Right ventricle myocardium superior (tissue), 1 donor: ENCODE measurements around the gene ELOVL6. TPM values are rescaled to one million over a fixed set of nuclear protein-coding genes. Genes with fewer than 3 reads are reported as not detected.

Experiments
- ATAC-seq: fragments of 200-7000 bp; cut with Tn5 transposase; one replicate; pipeline ENCODE4 v1.9.1; 2020; ENCODE audit warnings: mild to moderate bottlenecking; ENCODE audit not compliant: poor library complexity
- DNase-seq: peaks from one replicate; pipeline ENCODE4 v3.0.0-alpha.2; 2020
- intact Hi-C: fragments of 100-400 bp; cut with DNase I; formaldehyde crosslinking; loops from one replicate; pipeline ENCODE4 v1.11.2; 2022
- total RNA-seq: library from RNA; stranded (reverse); fragmentation: NEBNext Ultra II Directional; extraction: Animal tissue kit (Norgen Biotek cat#: 25700); gene quantifications from one replicate; pipeline ENCODE4 v1.2.1, GENCODE V29; 2021
- donor health status: DM: no; HTN: yes; CAD: no; lungs with severe emphysema.

The ELOVL6 gene
- total RNA-seq, 1 donor from 2014 or later, result 2.1 TPM

DNA sequence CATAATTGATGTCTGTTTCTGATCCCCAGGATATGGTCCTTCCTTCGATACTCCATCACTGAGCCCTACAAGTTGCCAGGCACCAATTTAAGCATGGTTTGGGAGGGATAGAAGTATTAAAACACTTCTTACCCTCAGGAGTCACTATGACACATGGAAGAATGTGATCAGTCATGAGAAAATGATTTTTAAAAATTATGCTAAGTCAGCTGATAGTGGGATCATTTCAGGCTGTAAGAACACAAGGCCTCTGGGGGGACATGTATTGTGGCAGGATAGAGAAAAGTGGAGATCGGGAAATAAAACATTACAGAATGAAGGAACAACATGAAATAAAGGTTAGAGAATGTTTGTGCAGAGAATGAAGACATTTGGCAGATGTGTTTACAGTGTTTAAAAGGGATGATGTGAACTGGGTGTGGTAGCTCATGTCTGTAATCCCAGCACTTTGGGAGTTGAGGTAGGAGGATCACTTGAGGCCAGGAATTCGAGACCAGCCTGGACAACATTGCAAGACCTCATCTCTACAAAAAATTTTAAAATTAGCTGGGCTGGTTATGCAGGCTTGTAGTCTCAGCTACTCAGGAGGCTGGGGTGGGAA, 64.0 kb downstream of the ELOVL6 start:
- DNase-seq (no peak), ATAC-seq (no peak)
- intact Hi-C loops, result no loop called here

DNA sequence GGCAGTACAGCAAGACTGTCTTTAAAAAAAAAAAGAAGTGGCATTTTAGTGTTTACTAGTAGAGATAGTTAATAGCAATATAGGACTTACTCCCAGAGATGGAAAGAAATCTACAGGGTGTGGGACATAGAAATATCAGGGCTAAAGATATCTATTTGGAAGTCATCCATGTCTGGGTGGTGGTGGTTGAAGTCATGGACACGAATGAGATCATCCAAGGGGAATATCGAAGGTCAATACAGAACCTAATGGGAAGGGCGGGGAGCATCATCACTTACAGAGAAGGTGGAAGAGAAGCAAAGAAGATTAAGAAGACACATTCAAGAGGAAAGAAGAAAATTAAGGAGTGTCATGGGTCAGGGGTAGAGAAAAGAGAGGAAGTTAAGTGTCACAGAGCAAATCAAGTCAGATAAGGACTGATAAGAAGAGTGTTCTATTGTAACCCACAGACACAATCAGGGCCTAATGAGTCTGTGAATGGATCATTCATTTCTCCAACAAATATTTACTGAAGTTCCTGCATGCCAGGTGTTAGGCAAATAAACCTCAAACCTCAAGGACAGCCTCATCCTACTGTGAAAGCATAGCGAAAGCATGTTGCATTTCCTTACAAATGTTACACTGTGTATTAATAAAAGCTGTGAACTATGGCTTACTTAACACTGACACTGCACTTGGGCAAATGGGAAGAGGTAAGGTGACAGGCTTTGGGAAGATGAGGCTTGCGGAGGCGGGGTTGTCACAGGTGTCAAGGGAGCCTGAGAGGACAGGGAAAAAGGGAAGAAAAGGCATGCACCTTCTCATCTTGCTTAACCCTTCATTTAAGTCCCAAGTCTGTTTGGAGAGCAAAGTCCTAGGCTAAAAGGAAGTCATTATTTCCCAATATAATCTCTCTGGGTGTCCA, 65.3 kb downstream of the ELOVL6 start:
- intact Hi-C loops, result no loop called here
- DNase-seq (no peak), ATAC-seq (no peak)

DNA sequence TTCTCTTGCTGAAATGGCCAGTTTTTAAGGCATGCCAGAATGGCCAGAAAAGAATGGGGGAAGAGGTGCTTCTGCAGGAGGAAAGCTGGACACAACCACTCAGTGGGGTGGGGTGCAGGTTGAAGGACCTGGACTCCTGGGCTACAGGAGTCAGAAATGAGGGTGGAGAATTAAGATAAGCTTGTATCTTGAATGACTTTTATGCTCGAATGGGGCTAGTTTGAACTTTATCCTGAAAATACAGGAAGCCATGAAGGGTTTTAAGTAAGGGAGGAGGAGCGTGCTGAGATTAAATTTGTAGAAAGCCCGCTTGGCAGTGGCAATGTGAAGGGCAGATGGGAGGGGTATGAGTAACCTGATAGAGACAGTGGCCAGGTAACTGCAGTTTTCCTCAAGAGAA, 66.5 kb downstream of the ELOVL6 start:
- DNase-seq (no peak), ATAC-seq (no peak)
- intact Hi-C loops, result no loop called here

DNA sequence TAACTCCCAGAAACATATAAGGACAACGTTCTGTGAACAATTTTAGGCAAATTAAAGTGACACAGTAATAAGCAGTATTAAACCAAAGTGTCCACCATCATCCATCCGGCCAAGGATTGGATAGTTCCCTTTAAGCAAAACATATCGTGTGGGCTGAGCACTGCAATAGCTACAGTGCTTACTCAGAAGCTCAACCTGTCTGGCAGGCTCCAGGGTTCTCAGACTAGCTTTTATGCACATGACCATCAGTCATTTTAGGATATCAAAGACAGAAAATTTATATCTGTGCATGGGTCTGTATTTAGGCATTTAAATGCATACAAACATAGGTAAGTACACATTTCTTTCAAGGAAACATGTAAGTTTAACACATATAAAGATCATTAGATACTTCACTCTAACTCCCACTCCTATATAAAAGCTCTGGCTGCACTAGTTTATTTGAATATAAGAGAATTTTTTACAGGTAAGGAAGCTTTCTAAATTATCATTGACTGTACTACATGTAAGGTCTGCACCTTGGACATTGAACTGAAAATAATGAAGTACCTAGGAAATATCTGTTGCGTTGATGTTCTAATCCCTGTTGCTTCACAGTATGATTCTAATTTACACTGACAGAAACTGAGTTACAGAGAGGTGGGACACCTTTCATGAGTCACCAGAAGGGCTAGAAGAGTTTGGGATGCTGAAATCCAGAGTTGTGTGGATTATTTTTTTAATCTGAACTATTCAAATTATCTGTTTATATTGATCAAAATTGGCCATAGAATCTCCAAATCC, 67.6 kb downstream of the ELOVL6 start:
- ATAC-seq, result no peak
- DNase-seq, result no peak
- intact Hi-C loops, result no loop called here

DNA sequence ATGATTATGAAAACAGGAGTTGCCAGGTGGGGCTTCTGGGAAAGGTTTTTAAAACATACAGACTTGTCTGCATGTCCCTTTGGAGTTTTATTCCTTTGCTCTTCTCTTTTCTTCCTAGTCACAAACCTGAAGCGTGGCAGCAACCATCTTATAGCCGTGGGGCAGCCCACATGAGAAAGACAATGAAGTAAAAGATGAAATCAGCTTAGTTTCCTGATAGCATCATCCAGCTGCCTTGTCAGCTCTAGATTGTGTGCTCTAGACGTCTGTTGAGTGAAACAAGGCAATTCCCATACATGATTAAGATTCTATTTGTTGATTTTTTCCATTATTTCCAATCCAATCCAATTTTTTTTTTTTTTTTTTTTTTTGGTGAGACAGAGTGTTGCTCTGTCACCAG, 68.9 kb downstream of the ELOVL6 start:
- intact Hi-C loops, result no loop called here
- ATAC-seq, result no peak
- no peak for DNase-seq

DNA sequence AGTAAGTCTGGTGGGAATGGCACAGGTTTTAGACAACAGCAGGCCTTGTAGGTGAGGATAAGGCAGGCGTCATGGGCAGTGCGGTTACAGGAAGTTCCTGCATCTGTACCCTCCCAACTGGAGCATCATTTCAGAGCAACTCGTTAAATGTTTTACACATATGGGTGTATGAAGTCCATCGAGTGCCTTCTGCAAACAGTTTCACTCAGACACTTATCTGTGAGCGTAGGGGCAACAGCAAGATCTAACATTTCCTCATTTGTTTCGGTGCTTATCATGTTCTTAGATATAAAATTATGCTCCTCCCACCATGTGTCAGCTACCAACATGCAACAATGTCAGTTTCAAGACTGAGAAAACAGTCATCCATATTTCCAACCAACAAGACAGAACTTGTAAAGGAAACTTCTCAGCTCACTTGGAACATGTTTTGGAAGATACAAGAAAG, 69.9 kb downstream of the ELOVL6 start:
- DNase-seq (no peak), ATAC-seq (no peak)
- intact Hi-C loops, result no loop called here

DNA sequence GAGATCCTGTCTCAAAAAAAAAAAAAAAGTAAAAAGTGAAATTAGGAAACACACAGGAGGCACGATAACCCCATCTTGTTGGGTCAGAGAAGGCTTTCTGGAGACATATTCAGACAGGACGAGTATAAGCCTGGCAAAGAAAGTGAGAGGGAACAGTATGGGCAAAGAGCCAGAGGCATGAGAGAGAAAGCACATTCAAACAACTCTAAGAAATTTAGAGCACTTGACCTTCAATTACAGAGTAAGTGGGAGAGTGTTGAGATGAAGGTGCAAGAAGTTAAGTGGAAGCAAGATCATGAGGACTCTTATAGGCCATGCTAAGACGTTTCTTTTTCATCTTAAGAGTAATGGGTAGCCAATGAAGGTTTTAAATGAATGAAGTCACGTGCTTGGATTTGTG, 70.4 kb downstream of the ELOVL6 start:
- ATAC-seq, result no peak
- DNase-seq, result no peak
- intact Hi-C loops, result no loop called here

DNA sequence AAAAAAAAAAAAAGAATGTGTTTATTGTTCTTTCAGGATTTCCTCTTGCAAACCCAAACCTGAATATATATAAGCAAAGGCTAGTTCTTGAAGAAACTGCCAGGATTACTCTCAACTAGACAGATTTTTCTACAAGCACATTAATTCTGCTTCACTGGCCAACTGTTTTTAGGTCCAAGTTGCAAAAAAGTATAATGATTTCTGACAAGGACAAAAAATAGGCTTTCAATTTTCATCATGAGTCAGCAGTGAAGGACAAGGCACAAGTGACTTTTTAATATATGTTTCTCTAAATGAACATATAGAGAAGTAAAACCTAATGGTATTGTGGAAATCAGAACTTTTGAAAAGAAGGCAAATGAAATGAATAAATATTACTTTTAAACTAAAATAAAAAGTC, 73.7 kb downstream of the ELOVL6 start:
- no peak for DNase-seq
- no peak for ATAC-seq
- intact Hi-C loops, result no loop called here

DNA sequence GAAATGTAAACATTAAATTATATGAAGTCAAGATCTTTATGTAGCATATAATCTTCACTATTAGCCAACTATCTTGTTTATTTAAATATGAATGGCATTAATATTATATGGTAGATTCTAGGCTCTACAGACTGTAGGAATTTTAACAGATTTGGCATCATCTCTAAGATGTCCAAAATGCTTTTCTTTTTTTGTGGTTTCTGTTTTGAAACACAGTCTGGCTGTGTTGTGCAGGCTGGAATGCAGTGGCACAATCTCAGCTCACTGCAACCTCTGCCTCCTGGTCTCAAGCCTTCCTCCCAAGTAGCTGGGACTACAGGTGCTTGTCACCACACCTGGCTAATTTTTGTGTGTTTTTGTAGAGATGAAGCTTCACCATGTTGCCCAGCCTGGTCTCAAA, 76.2 kb downstream of the ELOVL6 start:
- ATAC-seq (no peak), DNase-seq (no peak)
- intact Hi-C loops, result no loop called here

DNA sequence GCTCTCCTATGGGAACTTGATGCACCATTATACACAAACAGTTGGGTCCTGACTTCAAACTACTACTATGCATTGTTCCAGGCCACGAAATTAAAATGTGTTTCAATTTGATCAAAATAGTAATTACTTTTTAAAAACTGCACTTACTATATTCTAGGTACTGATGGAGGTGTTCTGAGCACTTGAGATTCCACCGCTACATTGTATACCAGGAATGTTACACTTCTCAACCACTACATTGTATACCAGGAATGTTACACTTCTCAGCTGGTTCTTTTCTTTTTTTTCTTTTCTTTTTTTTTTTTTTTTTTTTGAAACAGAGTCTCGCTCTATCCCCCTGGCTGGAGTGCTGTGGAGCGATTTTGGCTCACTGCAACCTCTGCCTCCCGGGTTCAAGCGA, 77.9 kb downstream of the ELOVL6 start:
- intact Hi-C loops, result no loop called here
- ATAC-seq (no peak), DNase-seq (no peak)

DNA sequence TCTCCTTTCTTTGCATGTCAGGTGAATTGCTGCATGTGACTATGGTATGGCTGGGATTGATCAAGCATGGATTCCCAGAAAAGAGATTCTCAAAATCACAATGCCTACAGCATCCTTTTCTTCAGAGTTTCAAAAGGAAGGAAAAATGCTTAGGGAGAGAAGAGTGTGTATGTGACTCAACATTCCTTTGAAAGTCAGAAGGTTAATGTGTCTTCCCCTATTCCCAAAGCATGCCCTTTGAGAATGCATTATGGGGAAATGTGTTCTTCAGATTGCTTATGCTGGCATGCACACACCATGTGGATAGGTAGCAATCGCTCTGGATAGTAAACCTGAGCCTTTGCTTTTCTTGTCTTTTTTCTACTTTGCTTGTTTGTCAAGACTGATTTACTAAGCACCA, 78.5 kb downstream of the ELOVL6 start:
- intact Hi-C loops, result no loop called here
- DNase-seq, result no peak
- ATAC-seq, result no peak

DNA sequence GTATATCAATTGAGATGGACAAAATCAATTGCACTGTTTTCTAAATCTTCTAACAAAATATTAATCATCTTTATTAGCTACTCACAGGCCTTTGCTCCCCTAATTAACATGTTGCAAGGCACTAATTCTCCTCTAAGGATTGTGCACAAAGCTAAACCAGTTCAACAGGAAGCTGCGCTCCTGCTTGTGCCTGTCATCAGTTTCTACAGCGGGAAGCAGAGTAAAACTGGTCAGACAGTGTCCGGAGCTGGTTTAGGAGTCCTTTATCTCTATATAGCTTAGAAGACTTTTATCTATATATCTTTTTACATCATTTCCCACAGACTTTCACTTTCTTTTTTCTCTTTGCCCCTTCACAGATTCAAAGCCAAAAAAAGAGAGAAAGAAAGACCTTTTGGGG, 79.1 kb downstream of the ELOVL6 start:
- DNase-seq (no peak), ATAC-seq (no peak)
- intact Hi-C loops, result no loop called here

DNA sequence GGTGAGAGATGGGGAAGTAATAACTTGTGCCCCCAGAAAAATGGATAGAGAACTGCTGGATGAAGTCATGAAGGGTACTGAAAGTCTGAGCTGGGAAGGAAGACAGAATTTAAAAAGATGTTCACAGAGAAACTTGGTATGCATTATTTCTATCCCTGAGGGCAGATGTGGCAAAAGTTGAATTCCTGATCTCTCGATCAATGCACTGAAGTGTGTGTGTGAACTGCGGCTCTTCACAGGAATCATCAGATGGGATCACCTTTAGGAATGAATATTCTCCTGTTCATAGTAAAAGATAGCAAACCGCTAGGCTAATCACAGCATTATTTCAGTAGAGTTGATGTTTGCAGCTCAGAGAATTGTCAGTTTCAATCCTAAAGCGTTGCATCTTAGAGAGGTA, 86.4 kb downstream of the ELOVL6 start:
- intact Hi-C loops, result no loop called here
- ATAC-seq, result no peak

DNA sequence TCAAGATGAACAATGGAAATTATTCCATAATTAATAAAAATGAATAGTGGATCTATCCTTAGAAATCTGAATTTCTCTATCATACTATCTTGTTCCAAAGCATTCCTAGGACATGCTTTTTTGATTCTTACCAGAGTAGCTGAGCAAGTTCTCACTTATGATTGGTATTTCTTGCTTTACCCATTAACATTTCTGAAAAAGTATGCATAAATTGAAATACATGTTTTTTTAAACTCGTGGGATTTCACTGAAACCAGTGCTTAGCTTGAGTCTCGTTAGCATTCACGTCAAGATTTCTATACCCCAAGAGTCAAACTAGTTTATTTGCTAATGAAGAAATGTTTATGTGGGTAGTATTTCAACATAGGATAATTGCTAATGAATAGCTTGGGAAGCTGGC, 89.0 kb downstream of the ELOVL6 start:
- intact Hi-C loops, result no loop called here
- ATAC-seq (no peak), DNase-seq (no peak)

More for the DNA sequence above, 86.4 kb downstream of the ELOVL6 start:
- no peak for DNase-seq

DNA sequence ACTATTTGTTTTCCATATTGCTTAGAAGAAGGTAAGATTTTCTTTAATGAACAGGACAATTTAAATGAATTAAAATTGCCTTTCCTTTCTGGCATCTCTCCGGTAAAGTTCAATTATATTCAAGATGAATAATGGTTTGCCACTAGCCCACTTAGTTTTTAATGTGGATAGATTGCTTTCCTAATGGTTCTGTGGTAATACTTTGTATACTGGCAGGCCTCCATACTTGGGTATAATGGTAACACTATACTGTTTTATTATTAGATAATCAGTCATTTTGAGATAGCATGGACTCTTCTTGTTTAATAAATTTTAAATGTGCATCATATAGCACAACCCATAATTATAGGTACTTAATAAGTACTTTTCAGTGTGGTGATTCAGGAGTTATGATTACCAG, 89.5 kb downstream of the ELOVL6 start:
- ATAC-seq (no peak), DNase-seq (no peak)
- intact Hi-C loops, result no loop called here

DNA sequence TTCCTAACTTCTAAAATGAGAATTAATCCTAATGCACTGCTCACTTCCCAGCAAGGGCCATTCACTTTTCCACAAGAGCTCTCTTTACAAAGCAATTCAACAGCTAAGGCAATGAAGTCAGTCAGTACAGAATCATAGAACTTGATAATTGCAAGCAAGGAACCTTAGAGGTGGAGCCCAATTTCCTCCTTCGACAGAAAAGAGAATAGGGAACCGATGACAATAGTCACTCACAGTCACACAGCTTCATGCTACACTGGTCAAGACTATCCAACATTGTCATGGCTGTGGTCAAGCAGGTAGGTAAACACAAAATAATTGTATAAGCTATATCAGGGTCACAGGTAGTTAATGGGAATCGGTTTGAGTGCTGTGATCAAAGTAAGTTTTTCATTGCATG, 90.0 kb downstream of the ELOVL6 start:
- DNase-seq (no peak), ATAC-seq (no peak)
- intact Hi-C loops, result no loop called here

DNA sequence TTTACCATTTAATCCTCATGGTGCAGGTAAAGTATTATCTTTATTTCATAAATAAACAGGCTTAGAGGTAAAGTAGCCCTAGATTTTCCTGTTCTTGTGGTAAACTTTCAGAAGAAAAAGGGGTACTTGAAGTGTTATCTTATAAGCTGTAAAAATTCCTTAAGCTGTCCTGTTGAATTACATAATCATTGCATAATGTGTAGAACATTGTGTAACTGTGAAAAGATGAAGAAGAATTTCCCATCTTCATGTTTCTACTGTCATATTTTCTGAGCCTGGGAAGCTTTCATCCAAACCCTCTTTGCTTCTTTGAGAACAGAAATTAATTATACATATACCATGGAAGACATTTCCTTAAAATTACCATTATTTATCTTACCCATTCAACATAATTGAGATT, 90.5 kb downstream of the ELOVL6 start:
- intact Hi-C loops, result no loop called here
- no peak for ATAC-seq

DNA sequence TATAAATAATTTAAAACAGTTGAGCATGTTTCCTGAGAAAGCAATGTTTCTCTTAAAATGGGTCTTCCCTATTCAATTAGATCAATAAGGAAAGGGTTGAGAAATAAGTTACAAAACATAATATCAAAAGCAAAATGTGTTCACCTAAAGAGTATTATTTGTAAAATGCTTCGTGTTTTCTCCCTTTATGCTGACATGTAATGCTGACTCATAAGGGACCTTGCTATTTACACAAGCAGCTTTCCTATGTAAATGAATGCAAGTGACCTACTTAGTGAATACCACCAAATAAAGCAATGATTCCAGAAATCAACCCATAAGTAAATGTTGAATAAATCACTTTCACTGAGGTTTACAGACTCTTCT, 91.5 kb downstream of the ELOVL6 start:
- DNase-seq (no peak), ATAC-seq (no peak)
- intact Hi-C loops, result no loop called here

More for the DNA sequence above, 90.5 kb downstream of the ELOVL6 start:
- no peak for DNase-seq

DNA sequence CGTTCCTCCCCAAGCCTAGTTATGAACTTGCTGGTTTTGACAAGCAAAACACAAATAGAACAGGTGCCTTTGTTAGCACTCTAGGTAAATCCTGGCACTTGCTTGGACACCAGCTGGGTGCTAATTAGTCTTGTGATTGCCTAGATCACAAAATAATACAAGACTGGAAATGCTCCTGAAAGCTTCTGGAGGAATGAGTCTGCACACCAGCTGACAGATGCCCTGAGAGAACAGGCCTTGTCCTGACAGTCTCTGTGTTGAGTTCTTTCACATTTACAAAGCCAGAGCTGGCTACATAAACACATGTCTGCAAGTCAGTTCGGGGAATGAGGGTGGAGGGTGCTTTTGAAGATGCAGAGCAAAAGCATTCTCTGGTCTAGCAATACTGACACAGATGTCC, 93.8 kb downstream of the ELOVL6 start:
- ATAC-seq (no peak), DNase-seq (no peak)
- intact Hi-C loops, result no loop called here

DNA sequence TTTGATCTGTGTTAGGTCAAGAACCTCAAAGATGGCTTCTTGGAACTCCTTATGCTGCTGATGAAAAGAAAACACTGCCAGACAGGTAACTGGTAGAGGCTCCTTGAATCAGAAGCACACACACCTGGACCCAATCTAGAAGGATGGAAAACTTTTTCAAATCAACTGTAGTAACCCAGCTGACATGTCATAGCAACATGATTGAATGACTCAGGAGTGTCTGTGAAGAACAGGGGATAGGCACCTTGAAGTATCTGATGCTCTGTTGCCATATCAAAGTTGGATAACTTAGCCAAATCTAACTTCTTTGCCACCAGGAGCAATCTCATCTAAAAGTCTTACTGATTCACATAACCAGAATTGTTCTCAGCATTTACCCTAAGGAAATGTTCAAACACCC, 98.8 kb downstream of the ELOVL6 start:
- ATAC-seq (no peak), DNase-seq (no peak)
- intact Hi-C loops, result no loop called here
